ENCODE measurements around the gene IL36B.

- TF ChIP-seq CTCF (conservative IDR thresholded peaks at IDR 0.05), result peak; percentile 66
- TF ChIP-seq EZH2 (IDR thresholded peaks at IDR 0.05; ENCODE audit: low read depth), result no peak
Observed at GRCh38 chr2:113084249-113085000, 31.8 kb upstream of the IL36B start.
